Thyroid gland (tissue), 4 donors: ENCODE results near the gene FAM83F.

Experiments used
- POLR2A ChIP-seq, 2 donors: fragments of 450-650 bp; IDR thresholded peaks; one replicate each; pipeline ENCODE4 v1.6.1; 2017; ENCODE audit warnings: antibody characterized with exemption in 2 of 2, mild to moderate bottlenecking in 2 of 2, moderate library complexity in 1 of 2
- TF ChIP-seq, protein P1 (sequence below), 6 experiments: fragments of 200-600 bp in 3 of 6; fragments of 450-650 bp in 3 of 6; sonication (generic) in 3 of 6; IDR thresholded peaks; one replicate each; pipeline ENCODE4 v1.5.1; 2016 to 2019; ENCODE audit warnings: antibody characterized with exemption in 6 of 6, mild to moderate bottlenecking in 2 of 6, inconsistent platforms in 1 of 6, moderate library complexity in 1 of 6

GRCh38 chr22:39985383-39986035 lies 9.2 kb upstream of the FAM83F start:
- TF ChIP-seq, protein P1, sequence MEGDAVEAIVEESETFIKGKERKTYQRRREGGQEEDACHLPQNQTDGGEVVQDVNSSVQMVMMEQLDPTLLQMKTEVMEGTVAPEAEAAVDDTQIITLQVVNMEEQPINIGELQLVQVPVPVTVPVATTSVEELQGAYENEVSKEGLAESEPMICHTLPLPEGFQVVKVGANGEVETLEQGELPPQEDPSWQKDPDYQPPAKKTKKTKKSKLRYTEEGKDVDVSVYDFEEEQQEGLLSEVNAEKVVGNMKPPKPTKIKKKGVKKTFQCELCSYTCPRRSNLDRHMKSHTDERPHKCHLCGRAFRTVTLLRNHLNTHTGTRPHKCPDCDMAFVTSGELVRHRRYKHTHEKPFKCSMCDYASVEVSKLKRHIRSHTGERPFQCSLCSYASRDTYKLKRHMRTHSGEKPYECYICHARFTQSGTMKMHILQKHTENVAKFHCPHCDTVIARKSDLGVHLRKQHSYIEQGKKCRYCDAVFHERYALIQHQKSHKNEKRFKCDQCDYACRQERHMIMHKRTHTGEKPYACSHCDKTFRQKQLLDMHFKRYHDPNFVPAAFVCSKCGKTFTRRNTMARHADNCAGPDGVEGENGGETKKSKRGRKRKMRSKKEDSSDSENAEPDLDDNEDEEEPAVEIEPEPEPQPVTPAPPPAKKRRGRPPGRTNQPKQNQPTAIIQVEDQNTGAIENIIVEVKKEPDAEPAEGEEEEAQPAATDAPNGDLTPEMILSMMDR (IDR thresholded peaks at IDR 0.05) = no peak
- peak in 1 of 2 donors; percentile 40 for TF ChIP-seq POLR2A (IDR thresholded peaks at IDR 0.05)
